A673 (cell line): ENCODE results near the gene RAP1GAP. TPM values are rescaled to one million over a fixed set of nuclear protein-coding genes. Genes with fewer than 3 reads are reported as not detected.

ENCODE experiments used
- BruUV-seq: library from RNA; stranded (reverse); fragments of 400-500 nt; replicated peaks from 2 replicates; lab custom pipeline; 2021; lab: Mats Ljungman, UMichigan
- CTCF ChIA-PET: fragments of 300-600 bp; sonication (Branson Sonifier 250); formaldehyde crosslinking; loops from one replicate; lab custom pipeline; 2022; ENCODE audit warnings: antibody characterized with exemption; lab: Charles Lee
- POLR2A ChIA-PET: fragments of 300-600 bp; sonication (Branson Sonifier 250); formaldehyde crosslinking; loops from one replicate; lab custom pipeline; 2022; ENCODE audit warnings: antibody characterized with exemption; ENCODE audit not compliant: low non-redundant PET; lab: Charles Lee
- DNase-seq: peaks from one replicate; pipeline ENCODE4 v3.0.0-alpha.2; 2015; ENCODE audit warnings: low spot score
- H3K27ac ChIP-seq: fragments of 200-600 bp; sonication (generic); 2 replicates; pipeline ENCODE4 v1.5.1; 2016; ENCODE audit warnings: mixed run types, low read depth, mild to moderate bottlenecking, mixed read lengths, antibody characterized with exemption, low read length; ENCODE audit not compliant: poor library complexity, severe bottlenecking
- H3K27me3 ChIP-seq: fragments of 200-600 bp; sonication (generic); replicated peaks from 2 replicates; pipeline ENCODE4 v1.6.1; 2017; ENCODE audit warnings: mixed run types, low read depth, mild to moderate bottlenecking, mixed read lengths, antibody characterized with exemption, low read length; ENCODE audit not compliant: insufficient read depth, poor library complexity
- H3K36me3 ChIP-seq: fragments of 200-600 bp; sonication (generic); 2 replicates; pipeline ENCODE4 v1.6.1; 2016; ENCODE audit warnings: mixed run types, mild to moderate bottlenecking, mixed read lengths, antibody characterized with exemption, low read length; ENCODE audit not compliant: insufficient read depth, poor library complexity, severe bottlenecking
- H3K4me1 ChIP-seq: fragments of 200-600 bp; sonication (generic); 2 replicates; pipeline ENCODE4 v1.6.1; 2017; ENCODE audit warnings: mixed run types, mild to moderate bottlenecking, mixed read lengths, antibody characterized with exemption, low read length; ENCODE audit not compliant: insufficient read depth, poor library complexity, severe bottlenecking
- H3K4me3 ChIP-seq: fragments of 200-600 bp; sonication (generic); 2 replicates; pipeline ENCODE4 v1.5.1; 2016; ENCODE audit warnings: low read depth, mixed run types, mild to moderate bottlenecking, mixed read lengths, low read length; ENCODE audit not compliant: poor library complexity, severe bottlenecking
- H3K9me3 ChIP-seq: fragments of 200-600 bp; sonication (generic); 2 replicates; pipeline ENCODE4 v1.6.1; 2016; ENCODE audit warnings: mixed run types, low read depth, mild to moderate bottlenecking, mixed read lengths, antibody characterized with exemption, low read length; ENCODE audit not compliant: poor library complexity, severe bottlenecking
- EZH2 ChIP-seq: fragments of 200-600 bp; sonication (generic); IDR thresholded peaks from 2 replicates; pipeline ENCODE4 v1.6.1; 2017; ENCODE audit warnings: borderline replicate concordance, low read depth, mild to moderate bottlenecking, mixed read lengths, antibody characterized with exemption, low read length; ENCODE audit not compliant: poor library complexity, severe bottlenecking
- intact Hi-C: fragments of 100-400 bp; cut with micrococcal nuclease; formaldehyde crosslinking; loops from one replicate; pipeline ENCODE4 v1.10.0; 2022; ENCODE audit not compliant: unreplicated experiment
- total RNA-seq: library from RNA; stranded (reverse); gene quantifications from 2 replicates; pipeline ENCODE4 v1.2.3, GENCODE V29; 2021
- TF ChIP-seq, protein P1 (sequence below): fragments of 300-800, 200-600 bp; sonication (generic); conservative IDR thresholded peaks from 2 replicates; pipeline ENCODE4 v1.5.1; 2017; ENCODE audit warnings: low read depth, mild to moderate bottlenecking, antibody characterized with exemption, low read length, moderate library complexity, mixed read lengths

The RAP1GAP gene
- total RNA-seq, 1 experiment from 2014 or later: 37.7 TPM

DNA sequence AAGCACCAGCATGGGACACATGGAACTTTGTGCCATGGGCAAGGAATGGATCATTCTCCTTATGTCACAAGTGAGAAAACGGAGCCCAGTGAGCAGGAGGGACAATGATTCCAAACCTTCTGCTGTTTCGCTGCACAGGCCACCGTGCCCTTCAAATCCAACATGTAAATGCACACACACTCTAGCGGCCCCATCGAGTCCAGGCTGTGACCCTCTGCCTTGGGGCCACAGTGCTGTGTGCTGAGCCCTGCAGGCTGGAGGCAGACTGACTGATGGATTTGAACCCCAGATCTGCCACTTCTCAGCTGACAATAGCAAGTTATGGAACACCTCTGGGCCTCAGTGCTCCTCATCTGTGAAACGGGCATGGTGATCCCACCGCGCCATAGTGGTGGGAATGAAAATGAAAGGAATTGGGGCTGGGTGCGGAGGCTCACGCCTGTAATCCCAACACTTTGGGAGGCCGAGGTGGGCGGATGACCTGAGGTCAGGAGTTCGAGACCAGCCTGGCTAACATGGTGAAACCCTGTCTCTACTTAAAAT, 96.4 kb downstream of the RAP1GAP start:
- no peak for DNase-seq
- TF ChIP-seq EZH2: no peak
- TF ChIP-seq, protein P1, sequence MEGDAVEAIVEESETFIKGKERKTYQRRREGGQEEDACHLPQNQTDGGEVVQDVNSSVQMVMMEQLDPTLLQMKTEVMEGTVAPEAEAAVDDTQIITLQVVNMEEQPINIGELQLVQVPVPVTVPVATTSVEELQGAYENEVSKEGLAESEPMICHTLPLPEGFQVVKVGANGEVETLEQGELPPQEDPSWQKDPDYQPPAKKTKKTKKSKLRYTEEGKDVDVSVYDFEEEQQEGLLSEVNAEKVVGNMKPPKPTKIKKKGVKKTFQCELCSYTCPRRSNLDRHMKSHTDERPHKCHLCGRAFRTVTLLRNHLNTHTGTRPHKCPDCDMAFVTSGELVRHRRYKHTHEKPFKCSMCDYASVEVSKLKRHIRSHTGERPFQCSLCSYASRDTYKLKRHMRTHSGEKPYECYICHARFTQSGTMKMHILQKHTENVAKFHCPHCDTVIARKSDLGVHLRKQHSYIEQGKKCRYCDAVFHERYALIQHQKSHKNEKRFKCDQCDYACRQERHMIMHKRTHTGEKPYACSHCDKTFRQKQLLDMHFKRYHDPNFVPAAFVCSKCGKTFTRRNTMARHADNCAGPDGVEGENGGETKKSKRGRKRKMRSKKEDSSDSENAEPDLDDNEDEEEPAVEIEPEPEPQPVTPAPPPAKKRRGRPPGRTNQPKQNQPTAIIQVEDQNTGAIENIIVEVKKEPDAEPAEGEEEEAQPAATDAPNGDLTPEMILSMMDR: no peak
- intact Hi-C loops: loop anchor here (5.0 kb wide), 1 partner anchor 201 kb away; no protein-coding TSS in a partner anchor
- no TSS peak for BruUV-seq
- POLR2A ChIA-PET: no interaction called here
- no peak overlapping the region for H3K4me3 ChIP-seq
- H3K9me3 ChIP-seq: no peaks in the 10 kb centered on the region
- H3K36me3 ChIP-seq: no peaks in the 10 kb centered on the region
- peaks cover 12% of the 10 kb centered on the region for H3K4me1 ChIP-seq
- CTCF ChIA-PET: no interaction called here
- H3K27me3 ChIP-seq: no peaks in the 10 kb centered on the region
- H3K27ac ChIP-seq: no peak overlapping the region

DNA sequence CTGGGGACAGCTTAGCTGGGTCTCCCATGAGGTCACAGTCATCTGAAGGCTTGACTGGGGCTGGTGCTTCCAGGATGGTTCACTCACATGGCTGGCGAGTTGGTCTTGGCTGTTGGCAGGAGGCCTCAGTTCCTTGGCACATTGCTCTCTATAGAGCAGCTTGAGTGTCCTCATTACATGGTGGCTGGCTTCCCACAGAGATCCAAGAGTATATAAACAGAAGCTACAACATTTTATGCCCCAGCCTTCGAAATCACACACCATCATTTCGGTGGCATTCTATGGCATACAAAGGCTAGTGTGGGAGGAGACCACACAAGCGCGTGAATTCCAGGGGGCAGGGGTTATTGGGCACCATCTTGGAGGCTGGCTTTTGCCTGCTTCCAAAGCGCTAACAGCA, 96.9 kb downstream of the RAP1GAP start:
- intact Hi-C loops: loop anchor here (5.0 kb wide), 1 partner anchor 200 kb away; no protein-coding TSS in a partner anchor
- TF ChIP-seq, protein P1: no peak
- TF ChIP-seq EZH2: no peak
- POLR2A ChIA-PET: no interaction called here
- H3K27ac ChIP-seq: no peak overlapping the region
- no peak for DNase-seq
- H3K27me3 ChIP-seq: no peaks in the 10 kb centered on the region
- H3K4me1 ChIP-seq: peaks cover 12% of the 10 kb centered on the region
- no TSS peak for BruUV-seq
- CTCF ChIA-PET: no interaction called here
- no peaks in the 10 kb centered on the region for H3K36me3 ChIP-seq
- no peaks in the 10 kb centered on the region for H3K9me3 ChIP-seq
- H3K4me3 ChIP-seq: no peak overlapping the region

DNA sequence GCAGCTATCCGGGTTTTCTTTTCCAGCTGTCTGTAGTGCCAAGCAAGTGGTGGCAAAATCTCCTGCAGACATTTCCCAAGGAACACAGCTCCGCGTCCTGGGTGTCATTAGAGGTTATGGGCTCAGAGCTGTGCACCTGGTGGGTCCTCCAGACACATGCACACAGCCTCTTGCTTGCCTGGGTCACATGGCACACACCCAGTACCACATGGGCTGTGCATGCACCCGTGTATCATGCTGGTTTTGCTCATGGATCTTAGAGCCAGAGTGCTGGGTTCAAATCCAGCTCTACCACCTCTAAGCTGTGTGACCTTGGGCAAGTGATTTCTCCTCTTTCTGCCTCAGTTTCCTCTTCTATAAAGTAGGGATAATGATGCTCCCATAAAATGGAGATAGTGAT, 98.3 kb downstream of the RAP1GAP start:
- intact Hi-C loops: loop anchor here (5.0 kb wide), 1 partner anchor 199 kb away; no protein-coding TSS in a partner anchor
- H3K27ac ChIP-seq: no peak overlapping the region
- peaks cover 12% of the 10 kb centered on the region for H3K4me1 ChIP-seq
- no peaks in the 10 kb centered on the region for H3K9me3 ChIP-seq
- ChIA-PET POLR2A (no interaction called here), CTCF (no interaction called here)
- H3K4me3 ChIP-seq: no peak overlapping the region
- TF ChIP-seq, protein P1: no peak
- TF ChIP-seq EZH2: no peak
- DNase-seq: no peak
- H3K36me3 ChIP-seq: no peaks in the 10 kb centered on the region
- no peaks in the 10 kb centered on the region for H3K27me3 ChIP-seq
- BruUV-seq: no TSS peak
